ENCODE measurements around the gene KCNC1.

KCNC1 gene

DNA sequence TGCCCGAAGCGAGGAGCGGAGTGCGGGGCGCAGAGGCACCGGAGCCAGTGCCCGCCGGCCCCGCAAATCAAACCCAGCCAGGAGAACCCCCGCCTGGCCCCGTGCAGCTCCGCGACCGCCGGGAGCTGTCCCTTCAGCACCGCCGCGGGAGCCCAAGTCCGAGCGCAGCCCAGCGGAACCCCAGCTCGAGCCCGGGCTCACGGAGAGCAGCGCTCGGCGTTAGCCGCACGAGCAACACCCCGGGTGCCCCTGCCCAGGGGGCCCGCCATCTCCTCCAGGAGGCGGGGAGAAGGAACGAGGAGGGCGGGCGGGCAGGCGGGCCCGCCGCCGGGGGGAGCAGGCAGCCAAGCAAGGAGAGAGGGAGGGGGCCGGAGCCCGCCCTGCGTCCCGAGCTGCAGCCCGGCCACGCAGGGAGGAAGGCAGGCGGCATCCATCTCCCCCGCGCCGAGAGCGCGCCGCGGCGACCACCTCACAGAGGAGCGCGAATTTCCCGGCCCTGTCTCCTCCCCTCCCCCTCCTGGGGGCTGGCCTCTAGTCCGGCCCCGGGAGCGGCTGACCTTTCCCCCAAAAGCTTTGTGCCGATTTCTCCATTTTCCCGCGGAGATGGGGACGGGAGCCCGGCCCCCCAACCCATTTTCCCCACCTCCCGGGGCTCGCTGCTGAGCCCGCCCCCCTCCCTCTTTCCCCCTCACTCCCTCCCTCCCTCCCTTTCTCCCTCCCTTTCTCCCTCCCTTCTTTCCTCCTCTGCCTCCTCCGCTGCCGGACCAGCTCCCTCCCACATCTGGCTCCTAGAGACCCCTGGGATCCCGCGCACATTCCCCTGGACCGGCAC lies 621 bp downstream of the KCNC1 start:
- peak in 40 of 42 donors; percentile 5 to 83 (median 52) for DNase-seq
- intact Hi-C loops (cut with DNase I) = loop anchor here (5.0 to 10.0 kb wide), 2 partner anchors 130 to 242 kb away; no protein-coding TSS in a partner anchor

- peak in 7 of 42 donors; percentile 28 to 48 (median 36) for DNase-seq
- intact Hi-C loops (cut with DNase I) = loop anchor here (10.0 kb wide), 1 partner anchor 131 kb away; no protein-coding TSS in a partner anchor
These were observed 1.4 kb downstream of the KCNC1 start for GRCh38 chr11:17735818-17736578.

- peak in 6 of 42 donors; percentile 18 to 62 (median 44) for DNase-seq
- intact Hi-C loops (cut with DNase I) = loop anchor here (10.0 kb wide), 1 partner anchor 132 kb away; no protein-coding TSS in a partner anchor
These were observed 2.0 kb downstream of the KCNC1 start for GRCh38 chr11:17736579-17736893.

DNA sequence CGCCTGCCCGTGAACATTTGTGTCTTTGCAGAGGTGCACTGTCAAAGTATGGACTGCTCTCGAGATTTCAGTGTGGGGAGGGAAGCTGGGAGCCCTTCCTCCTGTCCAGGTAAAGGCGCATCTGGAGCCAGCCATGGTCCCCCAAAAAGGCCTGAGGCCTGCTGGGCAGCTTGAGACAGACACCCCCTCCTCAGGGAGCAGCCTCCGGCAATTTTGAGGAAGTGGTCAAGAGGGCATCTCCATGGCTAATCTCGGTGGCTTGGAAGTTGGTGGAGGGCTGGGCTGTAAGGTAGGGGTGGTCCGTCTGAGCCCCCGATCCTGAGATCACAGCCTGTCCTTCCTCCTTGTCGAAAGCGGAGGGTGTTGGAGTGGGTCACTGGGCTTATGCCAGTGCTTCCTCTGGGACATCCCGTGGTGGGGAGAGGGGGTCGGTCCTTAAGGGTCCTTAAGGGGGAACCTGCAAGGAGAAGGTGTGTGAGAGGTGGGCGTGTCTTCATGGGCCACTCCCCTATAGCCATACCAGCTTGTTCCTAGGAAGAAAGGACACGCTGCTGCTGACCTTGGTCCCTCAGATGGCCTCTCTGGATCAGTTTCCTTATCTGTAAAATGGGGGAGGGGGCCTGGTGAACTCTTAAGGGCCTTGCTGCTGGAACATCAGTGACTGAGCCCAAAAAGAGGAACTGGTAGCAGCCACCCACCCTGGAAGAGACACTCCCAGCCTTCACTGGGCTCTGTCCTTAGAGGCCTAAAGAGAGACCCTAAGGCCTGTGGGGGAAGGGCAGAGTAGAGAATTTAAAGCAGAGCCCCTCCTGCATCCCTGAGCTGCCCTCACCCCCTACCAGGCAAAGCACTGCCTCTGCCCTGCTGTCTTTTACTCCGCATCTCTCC lies 2.6 kb downstream of the KCNC1 start:
- peak in 2 of 42 donors; percentile 11 to 39 for DNase-seq
- intact Hi-C loops (cut with DNase I) = loop anchor here (10.0 kb wide), 1 partner anchor 132 kb away; no protein-coding TSS in a partner anchor

DNA sequence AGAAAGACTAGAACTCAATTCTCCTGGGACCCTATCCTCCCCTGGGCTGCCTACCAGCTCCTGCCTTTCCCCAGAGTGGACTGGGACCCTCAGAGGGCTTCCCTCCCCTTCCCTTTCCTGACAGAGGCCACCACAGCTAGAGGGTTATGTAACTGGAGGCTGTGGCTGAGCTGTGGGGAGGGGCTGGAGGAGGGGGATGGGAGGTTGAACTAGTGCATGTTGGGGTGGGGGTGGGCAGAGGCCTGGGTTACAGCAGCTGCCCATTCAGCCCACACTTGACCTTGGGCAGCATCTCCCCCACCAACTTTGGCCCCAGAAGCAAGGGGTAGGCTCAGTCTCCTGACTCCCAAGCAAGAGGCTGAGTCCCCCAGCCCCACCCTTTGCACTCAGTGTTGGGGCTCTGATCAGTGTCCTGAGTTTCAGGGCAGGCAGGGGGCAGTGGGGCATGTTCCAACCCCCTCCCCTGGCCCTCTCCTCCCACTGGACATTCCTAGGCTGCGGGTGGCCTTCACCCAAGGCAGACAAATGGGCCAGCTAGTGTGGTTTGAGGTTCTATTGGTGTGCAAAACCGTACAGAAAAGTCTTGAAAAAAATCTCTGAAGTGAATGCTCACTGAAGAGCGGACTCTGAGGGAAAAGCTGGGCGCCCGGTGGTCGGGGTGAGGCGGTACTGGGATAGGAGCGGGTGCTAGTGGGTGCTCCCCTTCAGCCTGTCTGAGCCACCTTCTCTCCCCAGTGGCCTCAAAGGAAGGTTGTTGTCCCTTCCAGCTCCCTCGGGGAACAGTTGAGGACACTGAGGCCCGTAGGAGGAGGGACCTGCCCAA lies 3.8 kb downstream of the KCNC1 start:
- peak in 2 of 42 donors; percentile 12 to 40 for DNase-seq
- intact Hi-C loops (cut with DNase I) = loop anchor here (10.0 kb wide), 1 partner anchor 134 kb away; no protein-coding TSS in a partner anchor

GRCh38 chr11:17739945-17740338 lies 5.4 kb downstream of the KCNC1 start:
- DNase-seq = peak in 3 of 42 donors; percentile 9 to 38 (median 12)
- intact Hi-C loops (cut with DNase I) = loop anchor here (10.0 kb wide), 1 partner anchor 135 kb away; no protein-coding TSS in a partner anchor

DNA sequence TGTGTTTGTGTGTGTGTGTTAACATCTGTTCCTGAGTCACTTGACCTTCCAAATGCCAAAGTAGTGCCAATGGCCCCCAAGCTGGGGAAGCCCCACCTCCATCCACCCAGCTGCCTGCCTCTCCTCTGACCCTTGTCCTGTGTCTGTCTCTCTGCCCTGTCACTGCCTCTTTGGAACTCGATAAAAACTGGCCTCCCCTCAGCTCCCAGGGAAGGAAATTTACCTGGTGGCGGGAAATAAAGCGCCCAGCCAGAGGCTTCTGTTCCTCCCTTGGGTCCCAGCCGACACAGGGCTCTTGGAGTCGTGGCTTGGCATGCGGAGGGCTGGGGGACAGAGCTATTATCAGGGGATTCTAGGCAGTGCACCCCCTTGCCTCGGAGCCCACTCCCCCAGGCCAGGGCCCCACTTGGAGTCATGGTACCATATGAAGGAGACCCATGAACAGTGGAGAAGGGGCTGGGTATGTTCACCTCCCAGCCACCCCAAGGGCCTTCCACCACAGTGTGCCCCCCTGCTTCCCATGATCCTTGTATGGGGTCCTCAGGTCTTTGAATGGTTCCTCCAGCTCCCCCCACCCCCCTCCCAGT lies 6.2 kb downstream of the KCNC1 start:
- intact Hi-C loops (cut with DNase I) = no loop called here
- peak in 2 of 42 donors; percentile 12 to 40 for DNase-seq

DNA sequence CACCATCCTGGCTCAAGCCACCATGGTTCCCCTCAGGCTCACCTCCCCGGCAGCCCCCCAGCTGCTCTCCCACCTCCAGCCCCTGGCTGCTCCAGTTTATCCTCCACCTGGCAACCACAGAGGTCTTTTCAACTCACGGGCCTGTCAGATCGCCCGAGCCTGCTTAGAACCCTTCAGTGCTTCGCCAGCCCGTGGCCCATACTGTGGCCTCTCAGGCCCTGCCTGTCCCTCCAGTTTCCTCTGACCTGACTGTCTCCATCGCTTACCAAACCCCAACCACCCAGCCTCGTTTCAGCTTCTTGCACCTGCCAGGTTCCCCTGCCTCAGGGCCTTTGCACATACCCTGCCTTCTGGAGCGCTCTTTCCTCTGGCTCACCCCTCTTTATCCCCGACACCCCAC lies 6.9 kb downstream of the KCNC1 start:
- intact Hi-C loops (cut with DNase I) = no loop called here
- peak in 2 of 42 donors; percentile 8 to 34 for DNase-seq

DNA sequence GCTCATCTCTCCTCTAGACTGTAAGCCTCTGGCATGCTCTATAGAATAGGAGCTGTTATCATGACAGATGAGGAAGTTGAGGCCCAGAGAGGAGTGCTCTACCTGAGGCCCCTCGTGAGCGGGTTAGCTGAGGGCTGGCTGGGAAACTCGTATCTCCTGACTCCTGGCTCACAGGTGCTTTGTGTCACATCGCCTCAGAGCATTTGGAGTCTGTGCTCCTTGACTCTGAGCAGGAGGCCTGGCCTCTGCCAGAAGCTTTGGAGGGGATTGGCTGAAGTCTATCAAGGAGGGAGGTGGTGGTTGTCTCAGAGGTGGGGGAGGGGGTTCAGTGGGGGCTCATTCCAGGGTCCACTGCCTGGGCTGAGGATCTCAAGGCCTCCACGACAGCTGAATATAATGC lies 7.4 kb downstream of the KCNC1 start:
- DNase-seq = peak in 1 of 42 donors; percentile 4
- intact Hi-C loops (cut with DNase I) = no loop called here

- DNase-seq = peak in 3 of 42 donors; percentile 6 to 7 (median 6)
- intact Hi-C loops (cut with DNase I) = no loop called here
These were observed 8.6 kb downstream of the KCNC1 start for GRCh38 chr11:17743026-17743807.

GRCh38 chr11:17743808-17744119 lies 9.2 kb downstream of the KCNC1 start:
- intact Hi-C loops (cut with DNase I) = no loop called here
- peak in 3 of 42 donors; percentile 4 to 13 (median 6) for DNase-seq

- peak in 3 of 42 donors; percentile 9 to 18 (median 12) for DNase-seq
- intact Hi-C loops (cut with DNase I) = no loop called here
These were observed 9.8 kb downstream of the KCNC1 start for GRCh38 chr11:17744151-17744940.

DNA sequence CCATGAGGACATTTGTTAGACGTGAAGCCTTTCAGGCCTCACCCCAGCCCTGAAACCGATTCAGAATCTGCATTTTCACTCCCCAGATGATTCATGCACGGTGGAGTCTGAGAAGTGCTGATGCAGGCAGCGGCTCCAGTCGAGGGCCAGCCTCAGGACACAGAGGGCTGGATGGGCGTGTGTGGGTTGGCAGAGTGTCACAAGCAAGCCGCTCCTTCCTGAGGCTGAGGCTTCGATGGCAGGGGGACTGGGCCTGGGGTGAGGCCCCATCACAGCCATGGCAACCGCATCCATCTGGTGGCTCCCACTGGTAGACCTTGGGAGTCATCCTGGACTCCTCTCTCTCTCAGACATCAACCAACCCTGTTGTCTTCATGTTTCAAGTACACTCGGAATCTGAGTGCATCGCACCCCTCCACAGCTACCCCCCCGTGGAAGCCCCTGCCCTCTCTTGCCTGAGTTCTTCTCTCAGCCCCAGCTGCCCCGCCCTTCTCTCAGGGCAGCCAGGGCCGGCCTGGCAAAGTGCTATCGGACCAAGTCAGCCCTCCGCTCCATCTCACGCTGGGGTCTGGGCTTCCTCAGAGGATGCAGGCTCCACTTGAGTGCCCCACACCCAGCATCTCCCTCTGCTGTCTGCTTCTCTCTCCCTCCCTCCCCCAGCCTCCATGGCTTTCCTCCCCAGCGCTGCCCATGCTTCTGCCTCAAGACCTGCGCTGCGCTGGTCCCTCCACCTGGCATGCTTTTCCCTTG lies 10.6 kb downstream of the KCNC1 start:
- intact Hi-C loops (cut with DNase I) = no loop called here
- DNase-seq = peak in 2 of 42 donors; percentile 3 to 13

DNA sequence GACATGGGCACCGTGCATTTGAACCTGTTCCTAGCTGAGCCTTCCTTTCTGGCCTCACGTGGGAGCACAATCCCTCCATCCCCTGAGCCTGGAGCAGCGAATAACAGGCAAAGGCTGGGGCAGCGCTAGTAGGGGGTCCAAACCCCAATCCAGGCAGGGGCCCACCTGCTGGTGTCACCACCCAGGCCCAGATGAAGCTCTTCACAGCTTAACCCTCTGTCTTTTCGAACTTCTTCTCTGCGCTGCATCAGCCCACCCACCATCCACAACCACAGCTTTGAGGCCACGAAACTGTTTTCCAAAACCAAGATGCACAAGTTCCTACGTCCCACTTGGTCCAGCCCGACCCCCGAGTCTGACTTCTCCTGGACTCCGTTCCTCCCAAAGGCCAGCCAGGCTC lies 11.5 kb downstream of the KCNC1 start:
- DNase-seq = peak in 2 of 42 donors; percentile 9 to 10
- intact Hi-C loops (cut with DNase I) = no loop called here
